ENCODE data around the gene MARS1.
A peak's percentile ranks its signal among the peaks of the same experiment; 100 is the strongest.

The MARS1 gene

GRCh38 chr12:57458665-57459054, 29.2 kb upstream of the MARS1 start:
- DNase-seq (ENCODE audit: low read depth): no peak

- DNase-seq (ENCODE audit: low read depth): peak; percentile 93
These were observed 28.7 kb upstream of the MARS1 start for GRCh38 chr12:57459055-57459749.

GRCh38 chr12:57459750-57460467, 28.0 kb upstream of the MARS1 start, which contains the start of gene GLI1:
Gene GLI1 (plus strand): TSS chr12:57459785. CDS start chr12:57463692, 3,907 bp downstream.
- DNase-seq (ENCODE audit: low read depth): no peak

GRCh38 chr12:57460468-57460784, 27.4 kb upstream of the MARS1 start:
- DNase-seq (ENCODE audit: low read depth): no peak

GRCh38 chr12:57460841-57461275, 27.0 kb upstream of the MARS1 start:
- no peak for DNase-seq (ENCODE audit: low read depth)

GRCh38 chr12:57461276-57461916, 26.5 kb upstream of the MARS1 start:
- no peak for DNase-seq (ENCODE audit: low read depth)

GRCh38 chr12:57461917-57462250, 26.0 kb upstream of the MARS1 start:
- no peak for DNase-seq (ENCODE audit: low read depth)

GRCh38 chr12:57462251-57462911, 25.5 kb upstream of the MARS1 start:
- peak; percentile 85 for DNase-seq (ENCODE audit: low read depth)

- no peak for DNase-seq (ENCODE audit: low read depth)
These were observed 25.0 kb upstream of the MARS1 start for GRCh38 chr12:57462912-57463253.

GRCh38 chr12:57464569-57464968, 23.3 kb upstream of the MARS1 start:
- DNase-seq (ENCODE audit: low read depth): no peak

GRCh38 chr12:57465030-57465746, 22.7 kb upstream of the MARS1 start:
- no peak for DNase-seq (ENCODE audit: low read depth)

- no peak for DNase-seq (ENCODE audit: low read depth)
These were observed 21.9 kb upstream of the MARS1 start for GRCh38 chr12:57465747-57466505.

GRCh38 chr12:57467212-57467874, 20.5 kb upstream of the MARS1 start:
- no peak for DNase-seq (ENCODE audit: low read depth)

GRCh38 chr12:57467915-57468314, 20.0 kb upstream of the MARS1 start:
- no peak for DNase-seq (ENCODE audit: low read depth)

GRCh38 chr12:57469296-57470164, 18.3 kb upstream of the MARS1 start:
- DNase-seq (ENCODE audit: low read depth): no peak

GRCh38 chr12:57470286-57470969, 17.4 kb upstream of the MARS1 start:
- DNase-seq (ENCODE audit: low read depth): no peak

- no peak for DNase-seq (ENCODE audit: low read depth)
These were observed 16.8 kb upstream of the MARS1 start for GRCh38 chr12:57470970-57471656.

- no peak for DNase-seq (ENCODE audit: low read depth)
These were observed 16.2 kb upstream of the MARS1 start for GRCh38 chr12:57471661-57472060.

- no peak for DNase-seq (ENCODE audit: low read depth)
These were observed 15.5 kb upstream of the MARS1 start for GRCh38 chr12:57472391-57472790.

All from activated T-cell treated with anti-CD3 and anti-CD28 coated beads for 24 hours (primary cell).